Measurements from ENCODE around the gene MFSD11.
"Not testable (repeated sequence)": the region's sequence is repeated elsewhere in the genome, so short reads cannot be mapped to it uniquely, and the experiment has no call there.

MFSD11 gene

DNA sequence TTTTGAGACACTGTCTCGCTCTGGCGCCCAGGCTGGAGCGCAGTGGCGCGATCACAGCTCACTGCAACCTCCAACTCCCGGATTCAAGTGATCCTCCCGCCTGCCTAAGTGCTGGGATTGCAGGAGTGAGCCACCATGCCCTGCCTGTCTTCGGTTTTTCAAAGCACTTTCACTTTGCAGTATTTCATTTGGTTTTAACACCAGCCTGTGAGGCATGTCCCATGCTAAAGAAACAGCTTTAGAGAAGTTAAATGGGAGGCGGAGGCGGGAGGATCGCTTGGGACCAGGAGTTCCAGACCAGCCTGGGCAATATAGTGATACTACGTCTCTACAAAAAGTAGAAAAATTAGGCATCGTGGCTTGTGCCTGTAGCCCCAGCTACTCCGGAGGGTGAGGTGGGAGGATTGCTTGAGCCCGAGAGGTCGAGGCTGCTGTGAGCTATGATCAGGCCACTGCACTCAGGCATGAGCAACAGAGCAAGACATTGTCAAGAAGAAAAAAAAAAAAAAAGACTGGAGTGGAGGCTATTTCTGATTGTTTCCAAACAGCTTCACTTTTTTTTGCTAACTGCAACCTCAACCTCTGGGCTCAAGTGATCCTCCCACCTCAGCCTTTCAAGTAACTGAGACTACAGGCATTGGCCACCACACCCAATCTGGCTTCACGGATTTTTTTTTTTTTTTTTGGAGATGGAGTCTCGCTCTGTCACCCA, 10.0 kb upstream of the MFSD11 start:
- peak in 1 of 2 experiments; percentile 51 for DNase-seq

DNA sequence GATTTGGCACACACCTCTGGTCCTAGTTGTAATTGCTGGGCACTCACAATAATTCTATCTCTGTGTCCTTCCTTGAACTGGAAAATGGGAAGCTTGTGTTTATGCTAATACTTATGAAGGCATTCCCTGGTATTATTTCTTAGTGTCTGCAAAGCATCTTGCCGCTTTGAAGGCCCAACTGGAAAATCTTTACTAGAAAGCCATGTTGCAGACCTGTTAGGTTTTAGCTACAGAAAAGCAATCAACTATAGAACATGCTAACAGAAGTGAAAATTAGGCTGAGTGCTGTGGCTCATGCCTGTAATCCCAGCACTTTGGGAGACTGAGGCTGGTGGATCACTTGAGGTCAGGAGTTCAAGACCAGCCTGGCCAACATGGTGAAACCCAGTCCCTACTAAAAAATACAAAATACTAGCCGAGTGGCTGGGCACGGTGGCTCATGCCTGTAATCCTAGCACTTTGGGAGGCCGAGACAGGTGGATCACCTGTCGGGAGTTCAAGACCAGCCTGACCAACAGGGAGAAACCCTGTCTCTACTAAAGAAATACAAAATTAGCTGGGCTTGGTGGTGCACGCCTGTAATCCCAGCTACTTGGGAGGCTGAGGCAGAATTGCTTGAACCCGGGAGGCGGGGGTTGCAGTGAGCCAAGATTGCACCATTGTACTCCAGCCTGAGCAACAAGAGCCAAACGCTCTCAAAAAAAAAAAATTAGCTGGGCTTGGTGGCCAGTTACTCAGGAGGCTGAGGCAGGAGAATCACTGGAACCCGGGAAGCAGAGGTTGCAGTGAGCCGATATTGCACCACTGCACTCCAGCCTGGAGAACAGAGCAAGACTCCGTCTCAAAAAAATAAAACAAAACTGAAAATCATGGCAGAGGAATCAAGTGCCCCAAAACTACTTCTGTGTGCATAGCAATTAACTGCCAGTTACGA, 5.9 kb upstream of the MFSD11 start:
- not testable (repeated sequence) for DNase-seq

DNA sequence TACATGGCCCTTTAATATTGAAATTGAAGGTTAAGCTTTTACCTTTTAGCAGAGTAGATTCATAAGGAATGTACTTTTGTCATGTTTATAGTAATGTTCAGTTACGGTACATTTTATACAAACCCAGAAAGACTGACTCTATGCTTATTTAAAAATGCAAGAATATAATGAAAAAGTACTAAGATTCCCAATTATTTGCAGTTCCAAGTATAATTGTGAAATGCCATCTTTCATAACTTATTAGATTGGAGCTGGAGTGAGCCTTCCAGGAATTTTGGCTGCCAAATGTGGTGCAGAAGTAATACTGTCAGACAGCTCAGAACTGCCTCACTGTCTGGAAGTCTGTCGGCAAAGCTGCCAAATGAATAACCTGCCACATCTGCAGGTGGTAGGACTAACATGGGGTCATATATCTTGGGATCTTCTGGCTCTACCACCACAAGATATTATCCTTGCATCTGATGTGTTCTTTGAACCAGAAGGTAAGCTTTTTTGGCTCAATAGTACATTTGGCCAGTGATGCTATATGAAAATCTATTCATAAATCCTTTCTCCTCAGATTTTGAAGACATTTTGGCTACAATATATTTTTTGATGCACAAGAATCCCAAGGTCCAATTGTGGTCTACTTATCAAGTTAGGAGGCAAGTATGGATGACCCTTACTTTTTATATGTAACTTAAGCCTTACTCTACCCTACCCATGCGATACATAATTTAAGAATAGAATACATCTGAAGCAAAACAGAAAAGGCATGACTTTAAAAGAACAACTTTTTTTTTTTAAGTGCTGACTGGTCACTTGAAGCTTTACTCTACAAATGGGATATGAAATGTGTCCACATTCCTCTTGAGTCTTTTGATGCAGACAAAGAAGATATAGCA, 4.9 kb upstream of the MFSD11 start:
- DNase-seq, result no peak

DNA sequence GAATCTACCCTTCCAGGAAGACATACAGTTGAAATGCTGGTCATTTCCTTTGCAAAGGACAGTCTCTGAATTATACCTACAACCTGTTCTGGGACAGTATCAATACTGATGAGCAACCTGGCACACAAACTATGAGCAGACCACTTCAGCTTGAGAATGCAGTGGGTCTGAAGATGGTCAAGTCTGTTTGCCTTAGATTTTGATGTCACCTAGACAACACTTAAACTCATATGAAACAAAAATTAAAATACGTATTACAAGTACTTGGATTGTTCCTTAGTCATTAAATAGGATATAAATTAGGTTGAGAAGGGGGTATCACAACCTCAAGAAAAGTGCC, 4.3 kb upstream of the MFSD11 start:
- DNase-seq, result no peak

DNA sequence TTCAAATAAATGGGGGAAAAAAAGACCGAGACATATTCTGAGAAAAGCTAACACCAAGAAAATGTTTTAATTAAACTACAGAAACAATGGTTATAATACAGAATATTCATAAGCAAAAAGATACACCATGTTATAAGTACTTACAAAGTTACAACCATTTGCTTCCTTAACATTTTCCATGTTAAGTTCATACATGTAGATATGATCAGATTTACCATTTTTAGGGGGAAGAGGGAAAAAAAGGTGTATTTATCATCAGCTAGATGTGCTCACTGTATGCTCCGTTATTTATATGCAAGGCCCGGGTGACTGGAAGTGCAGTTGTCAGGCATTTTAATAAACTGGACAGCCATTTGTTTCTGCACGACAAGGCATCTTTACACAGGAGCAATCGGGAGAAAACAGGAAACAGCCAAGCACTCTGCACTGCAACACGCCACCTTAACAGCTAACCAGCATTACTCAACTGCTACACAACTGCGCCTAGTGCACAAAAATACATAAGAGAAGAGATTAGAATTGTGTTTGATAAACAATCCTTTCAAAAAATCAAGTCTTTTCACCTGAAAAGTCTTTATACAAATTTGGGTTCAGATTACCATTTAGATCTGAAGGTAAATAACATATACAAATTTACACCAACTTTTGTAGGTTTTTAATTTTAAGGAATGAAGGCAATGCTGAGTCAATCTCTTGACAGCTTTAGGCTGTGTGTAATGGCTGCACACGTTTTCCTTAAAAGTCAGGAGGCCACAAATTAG, 3.7 kb upstream of the MFSD11 start:
- DNase-seq, result peak; percentile 66 to 81

DNA sequence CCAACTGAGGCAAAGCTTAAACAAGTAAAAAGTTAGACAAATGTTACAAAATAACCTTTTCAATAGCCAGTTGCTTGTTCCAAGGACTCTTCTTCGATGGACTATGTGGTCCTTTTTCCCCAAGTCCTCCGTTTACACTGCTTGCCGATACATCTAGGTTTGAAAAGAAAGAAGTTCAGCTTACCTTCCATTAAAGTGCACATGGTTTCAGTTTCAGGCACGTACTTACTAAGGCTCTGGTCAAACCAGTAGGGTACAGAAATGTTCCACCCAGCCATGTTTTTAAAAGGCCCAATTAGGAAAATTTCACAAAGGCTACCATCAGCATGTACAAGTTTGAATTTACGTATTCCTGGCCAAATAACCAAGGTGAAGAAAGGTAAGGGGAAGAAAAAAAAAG, 2.9 kb upstream of the MFSD11 start:
- DNase-seq, result peak; percentile 53 to 57

DNA sequence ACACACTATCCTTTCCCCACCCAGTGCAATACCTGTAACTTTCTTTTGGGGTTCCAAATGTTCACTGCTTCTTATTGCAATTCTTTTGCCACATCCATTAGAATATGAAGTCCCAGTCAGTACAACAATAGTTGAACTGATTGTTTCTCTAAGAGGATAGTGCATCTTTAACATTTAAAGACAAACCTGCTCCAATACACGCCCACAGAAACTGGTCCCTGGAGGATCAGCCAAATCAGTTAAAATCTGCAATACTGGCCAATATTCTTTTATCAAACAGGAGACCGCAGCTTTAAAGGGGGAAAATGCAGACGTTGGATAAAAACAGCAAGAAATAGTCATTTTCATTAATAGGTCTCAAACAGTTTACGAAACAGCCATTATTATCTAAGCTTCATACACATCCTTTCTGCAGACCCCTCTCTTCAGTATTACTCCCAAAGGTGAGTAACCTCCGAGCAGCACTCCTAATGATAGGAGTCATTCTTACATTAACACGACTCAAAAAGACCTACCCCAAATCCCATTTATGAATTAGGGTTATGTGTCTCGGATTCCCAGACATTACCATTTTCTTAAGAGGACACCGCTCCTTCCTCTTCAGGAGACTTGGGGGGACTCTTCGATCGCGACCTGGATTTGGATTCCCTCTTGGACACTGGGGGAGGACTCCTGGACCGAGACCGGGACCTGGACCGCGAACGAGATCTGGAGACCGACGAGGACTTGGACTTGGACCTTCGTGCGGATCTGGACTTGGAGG, 2.2 kb upstream of the MFSD11 start:
- DNase-seq, result peak; percentile 43 to 64

DNA sequence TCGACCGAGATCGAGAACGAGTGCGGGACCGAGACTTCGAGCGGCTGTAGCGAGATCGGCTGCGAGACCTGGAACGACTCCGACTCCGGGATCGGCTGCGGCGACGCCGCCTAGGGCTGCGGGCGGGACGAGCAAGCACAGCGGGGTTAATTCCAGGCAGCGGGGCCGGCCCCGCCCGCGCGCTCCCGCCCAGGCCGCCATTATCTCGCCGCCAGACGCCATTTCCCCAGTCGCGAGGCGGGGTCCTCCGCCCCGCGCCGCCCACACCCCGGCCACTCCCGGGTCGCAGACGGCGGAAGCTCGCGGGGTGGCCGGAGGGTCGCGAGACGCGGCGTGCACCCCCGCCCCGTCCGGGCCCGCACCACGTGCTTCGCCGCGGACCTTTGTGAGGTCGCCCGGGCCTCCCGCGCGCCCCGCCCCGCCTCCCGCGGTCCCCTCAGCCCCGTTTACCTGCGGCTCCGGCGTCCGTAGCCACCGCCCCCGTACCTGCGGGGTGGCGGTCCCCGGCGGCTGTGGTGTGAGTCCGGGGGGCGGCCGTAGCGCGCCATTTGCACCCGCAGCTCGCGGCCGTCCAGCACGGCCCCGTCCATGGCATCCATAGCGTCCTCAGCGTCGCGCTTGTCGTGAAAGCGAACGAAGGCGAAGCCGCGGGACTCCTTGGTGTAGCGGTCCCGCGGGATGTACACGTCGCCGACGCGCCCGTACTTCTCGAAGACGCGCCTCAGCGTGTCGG, 1.4 kb upstream of the MFSD11 start:
- DNase-seq, result peak in 1 of 2 experiments; percentile 43

DNA sequence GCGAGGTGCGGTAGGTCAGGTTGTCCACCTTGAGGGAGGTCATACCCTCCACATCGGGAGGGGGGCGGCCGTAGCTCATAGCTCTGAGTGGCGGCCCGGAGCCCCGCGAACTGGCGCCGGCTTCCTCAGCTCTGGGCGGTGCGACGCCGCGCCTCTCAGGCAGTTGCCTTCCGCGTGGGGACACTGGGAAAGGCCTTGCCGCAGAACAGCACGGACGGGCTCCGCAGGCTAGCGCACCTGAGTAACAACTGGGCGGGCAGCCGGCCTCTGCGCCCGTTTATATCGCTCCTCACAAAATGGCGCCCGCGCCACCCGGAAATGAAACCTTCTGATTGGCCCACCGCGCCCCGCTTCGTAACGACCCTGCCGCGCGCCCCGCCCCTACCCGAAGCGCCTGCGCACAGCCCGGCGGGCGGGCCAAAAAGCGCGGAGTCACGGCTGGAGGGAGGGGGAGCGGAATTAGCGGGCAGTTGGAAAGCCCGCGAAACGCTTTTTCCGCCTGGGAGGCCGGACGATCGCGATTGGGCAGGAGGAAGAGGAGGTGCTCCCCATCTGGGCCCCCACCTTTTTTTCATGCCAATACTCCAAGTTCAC, 740 bp upstream of the MFSD11 start, which contains the start of gene SRSF2:
TSS of gene SRSF2 (minus strand) at position 250 of the 594 bp plus-strand sequence. CDS start at position 79, 171 bp downstream.
- peak; percentile 100 for DNase-seq

DNA sequence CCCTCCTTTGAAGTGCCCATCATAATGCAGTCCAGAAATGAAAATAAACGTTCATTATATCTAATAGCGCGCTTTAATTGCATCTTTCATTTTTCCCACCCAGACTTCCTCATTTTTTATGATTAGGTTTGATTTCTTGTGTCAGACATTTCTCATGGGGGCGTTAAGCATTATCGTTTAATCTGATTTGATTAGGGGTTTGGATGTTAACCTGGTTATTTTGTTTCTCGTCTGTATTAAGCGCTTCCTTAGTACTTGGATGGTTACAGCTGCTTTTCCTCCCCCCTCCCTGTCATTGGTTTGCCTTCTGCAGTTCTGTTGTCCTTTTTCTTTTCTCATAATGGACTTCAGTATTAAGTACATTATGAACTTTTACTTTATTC, 540 bp downstream of the MFSD11 start:
- DNase-seq, result peak; percentile 32 to 59

DNA sequence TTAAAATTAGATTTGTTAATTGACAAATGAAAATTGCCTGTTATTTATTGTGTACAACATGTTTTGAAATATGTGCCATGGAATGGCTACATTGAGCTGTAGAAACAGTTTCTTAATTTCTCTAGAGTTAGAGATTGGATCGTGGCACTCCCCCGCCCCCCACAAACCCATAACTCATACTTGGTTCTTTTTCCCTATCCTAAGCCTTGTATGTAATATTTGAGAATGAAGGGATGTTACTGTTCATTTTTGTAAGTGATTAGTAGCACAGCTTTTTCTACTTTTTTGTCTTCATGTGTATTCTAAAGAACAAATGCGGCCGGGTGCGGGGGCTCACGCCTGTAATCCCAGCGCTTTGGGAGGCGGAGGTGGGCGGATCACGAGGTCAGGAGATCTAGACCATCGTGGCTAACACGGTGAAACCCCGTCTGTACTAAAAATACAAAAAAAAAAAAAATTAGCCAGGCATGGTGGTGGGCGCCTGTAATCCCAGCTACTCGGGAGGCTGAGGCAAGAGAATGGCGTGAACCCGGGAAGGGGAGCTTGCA, 1.7 kb downstream of the MFSD11 start:
- not testable (repeated sequence) for DNase-seq

DNA sequence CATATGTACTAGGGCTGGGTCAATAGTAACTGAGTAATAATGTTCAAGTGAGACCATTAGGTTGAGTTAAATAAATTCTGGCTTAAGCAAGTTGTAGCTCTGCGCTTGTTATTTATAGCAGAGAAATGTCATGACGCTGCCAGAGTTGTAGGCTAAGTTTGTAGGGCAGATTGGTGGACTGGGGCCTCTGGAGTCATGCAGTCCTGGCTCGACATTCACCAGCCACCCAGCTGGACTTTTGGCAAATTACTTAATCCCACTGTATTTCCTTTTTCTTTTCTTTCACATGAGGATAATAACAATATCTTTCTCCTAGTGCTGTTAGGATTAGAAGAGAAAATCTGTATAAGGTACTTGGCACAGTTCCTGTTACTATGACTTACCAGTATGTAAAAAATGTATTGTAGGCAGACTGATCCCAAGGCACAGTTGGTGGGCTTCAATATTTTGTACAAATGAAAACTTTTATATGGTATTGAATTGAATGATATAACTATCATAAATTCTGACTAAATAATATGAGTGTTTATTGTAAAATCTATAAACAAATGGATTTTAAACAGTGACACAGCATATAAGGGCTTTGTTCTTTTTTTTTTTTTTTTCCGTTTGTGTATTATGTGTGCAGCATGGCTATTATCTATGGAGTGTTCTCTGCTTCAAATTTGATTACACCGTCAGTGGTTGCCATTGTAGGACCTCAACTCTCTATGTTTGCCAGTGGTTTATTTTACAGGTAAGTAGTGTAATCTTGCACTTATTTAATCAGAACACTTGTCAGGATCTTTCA, 2.6 kb downstream of the MFSD11 start:
- no peak for DNase-seq

DNA sequence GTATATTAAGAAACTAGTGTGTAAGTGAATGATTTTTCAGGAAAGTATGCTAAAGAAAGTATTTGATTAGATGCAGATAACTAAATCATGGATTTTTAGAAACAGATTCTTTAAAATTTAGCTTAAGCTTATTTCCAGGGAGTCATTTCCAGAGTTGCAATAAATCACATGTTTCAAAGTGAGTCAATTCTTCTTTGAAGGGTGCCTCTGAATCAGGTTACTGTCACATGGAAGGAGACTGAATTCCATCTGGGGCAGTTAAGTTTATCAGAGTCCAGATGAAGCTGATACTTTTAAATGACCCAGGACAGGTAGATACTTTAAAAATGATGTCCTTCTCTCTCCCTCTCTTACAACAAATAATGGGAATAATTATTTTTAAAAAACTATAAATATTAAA, 5.0 kb downstream of the MFSD11 start:
- DNase-seq, result no peak

DNA sequence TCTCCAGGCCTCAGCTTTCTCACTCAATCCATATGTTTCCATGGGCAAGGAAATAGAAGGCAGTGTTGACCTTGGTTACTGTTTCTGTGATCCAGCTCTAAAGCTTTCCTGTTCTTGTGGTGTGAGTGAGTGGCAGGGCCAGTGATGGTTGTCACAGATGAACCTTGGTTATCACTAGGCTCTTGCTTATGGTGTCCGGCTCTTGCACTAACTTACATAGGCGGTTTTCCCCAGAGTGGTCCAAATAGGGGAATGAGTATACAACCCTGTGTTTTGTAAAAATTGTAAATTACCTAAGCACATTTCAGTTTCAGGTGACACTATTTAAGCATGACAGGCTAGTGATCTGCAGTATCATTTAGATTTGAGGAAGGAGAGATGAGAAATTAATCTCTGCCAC, 6.8 kb downstream of the MFSD11 start:
- no peak for DNase-seq

DNA sequence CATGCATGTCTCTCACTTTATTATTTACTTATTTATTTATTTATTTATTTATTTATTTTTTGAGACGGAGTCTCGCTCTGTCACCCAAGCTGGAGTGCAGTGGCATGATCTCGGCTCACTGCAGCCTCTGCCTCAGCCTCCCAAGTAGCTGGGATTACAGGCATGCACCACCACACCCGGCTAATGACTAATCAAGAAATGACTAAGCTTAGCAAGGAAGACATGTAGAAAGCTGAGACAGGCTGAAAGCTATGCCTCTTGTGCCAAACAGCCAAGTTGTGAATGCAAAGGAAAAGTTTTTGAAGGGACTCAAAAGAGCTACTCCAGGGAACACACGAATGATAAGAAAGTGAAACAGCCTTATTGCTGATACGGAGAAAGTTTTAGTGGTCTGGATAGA, 7.9 kb downstream of the MFSD11 start:
- DNase-seq, result not testable (repeated sequence)

DNA sequence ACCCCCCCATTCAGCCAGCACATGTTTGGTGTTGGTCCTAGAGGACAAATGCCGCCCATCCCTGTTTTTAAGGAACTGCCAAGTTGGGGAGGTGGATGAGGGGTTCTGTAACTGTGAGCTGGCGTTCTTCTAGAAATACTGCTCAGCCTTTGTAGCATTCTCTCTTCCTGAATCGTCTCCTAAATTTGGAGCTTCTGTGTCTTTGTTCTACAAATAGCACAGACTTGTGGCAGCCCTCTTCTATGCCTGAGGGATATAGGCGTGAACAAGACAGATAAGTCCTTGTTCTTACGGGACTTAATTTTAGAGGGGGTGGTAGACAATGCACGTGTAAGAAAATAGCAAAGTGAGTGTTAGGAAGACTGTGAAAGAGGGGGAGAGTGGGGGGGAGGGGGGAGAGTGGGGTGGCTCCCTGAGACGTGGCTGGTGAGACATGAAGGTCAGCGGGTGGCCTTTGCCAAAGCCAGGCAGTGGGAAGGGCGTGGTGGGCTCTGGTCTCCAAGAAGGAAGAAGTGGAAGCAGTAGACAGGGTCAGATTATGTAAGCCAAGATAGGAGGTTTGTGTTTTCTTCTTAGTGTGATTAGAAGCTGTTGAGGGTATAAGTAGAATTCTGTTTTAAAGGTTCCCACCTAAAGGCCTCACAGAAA, 9.9 kb downstream of the MFSD11 start:
- DNase-seq, result peak in 1 of 2 experiments; percentile 16

DNA sequence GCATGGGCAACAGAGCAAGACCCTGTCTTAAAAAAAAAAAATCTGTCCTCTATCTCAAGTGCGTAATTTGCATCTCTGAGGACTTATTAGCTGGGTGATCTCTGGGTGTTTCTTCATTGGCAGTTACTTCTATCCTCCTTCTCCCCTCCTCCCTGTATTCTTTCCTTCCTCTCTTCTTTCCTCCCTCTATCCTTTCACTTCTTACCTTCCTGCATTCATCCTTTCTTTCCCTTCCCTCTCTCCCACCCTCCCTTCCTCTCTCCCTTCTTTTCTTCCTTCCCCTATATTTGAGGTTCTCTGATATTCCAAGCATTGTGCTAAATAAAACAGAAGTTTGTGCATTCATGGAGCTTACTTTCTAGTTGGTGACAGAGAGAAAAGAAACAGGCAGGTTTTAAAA, 10.7 kb downstream of the MFSD11 start:
- DNase-seq, result no peak

DNA sequence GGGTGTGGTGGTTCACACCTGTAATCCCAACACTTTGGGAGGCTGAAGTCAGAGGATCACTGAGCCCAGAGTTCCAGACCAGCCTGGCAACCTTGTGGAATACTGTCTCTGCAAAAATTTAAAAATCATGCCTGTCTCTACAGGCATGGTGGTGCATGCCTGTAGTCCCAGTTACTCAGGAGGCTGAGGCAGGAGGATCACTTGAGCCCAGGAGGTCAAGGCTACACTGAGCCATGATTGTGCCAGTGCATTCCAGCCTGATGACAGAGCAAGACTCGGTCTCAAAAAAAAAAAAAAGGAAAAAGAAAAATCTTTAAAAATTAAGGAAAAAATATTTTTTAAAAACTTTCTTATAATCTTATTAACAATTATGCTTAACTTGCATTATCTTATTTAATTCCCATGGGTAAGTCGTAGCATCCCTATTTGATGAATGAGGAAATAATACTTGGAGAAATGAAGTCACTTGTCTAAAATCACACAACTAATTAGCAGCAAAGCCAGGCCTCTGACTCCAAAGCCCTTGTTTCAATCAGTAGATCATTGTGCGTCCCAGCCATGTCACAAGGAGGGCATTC, 13.6 kb downstream of the MFSD11 start:
- DNase-seq, result no peak
